Subcutaneous adipose tissue (tissue), 4 donors: ENCODE results near the gene WWC1. TPM values are rescaled to one million over a fixed set of nuclear protein-coding genes. Genes with fewer than 3 reads are reported as not detected.

Experiments used
- CTCF ChIP-seq: fragments of 450-650 bp; IDR thresholded peaks from one replicate; pipeline ENCODE4 v1.5.1; 2016; ENCODE audit warnings: low read depth, mild to moderate bottlenecking, control low read depth, antibody characterized with exemption, moderate library complexity
- total RNA-seq, 4 donors: library from RNA; depleted of rRNA; stranded (reverse); fragments of >200 nt; gene quantifications; one replicate each; pipeline ENCODE4 v1.1.0, GENCODE V29; 2016

Gene WWC1
- total RNA-seq, 4 donors from 2014 or later = 0.34 to 5.1 (median 1.1) TPM; not detected in 1

- no peak for TF ChIP-seq CTCF
Measured at GRCh38 chr5:168273056-168273980, 18.1 kb upstream of the WWC1 start.

GRCh38 chr5:168274406-168274805, 17.0 kb upstream of the WWC1 start:
- no peak for TF ChIP-seq CTCF

- TF ChIP-seq CTCF = no peak
Measured at GRCh38 chr5:168275940-168276339, 15.5 kb upstream of the WWC1 start.

GRCh38 chr5:168282120-168282519, 9.3 kb upstream of the WWC1 start:
- no peak for TF ChIP-seq CTCF

GRCh38 chr5:168284809-168285208, 6.6 kb upstream of the WWC1 start:
- TF ChIP-seq CTCF = no peak

- TF ChIP-seq CTCF = no peak
Measured at GRCh38 chr5:168285696-168286095, 5.7 kb upstream of the WWC1 start.

GRCh38 chr5:168286386-168286785, 5.1 kb upstream of the WWC1 start:
- TF ChIP-seq CTCF = no peak
